PFSK-1 (cell line): Measurements from ENCODE around the gene MRS2. TPM values are rescaled to one million over a fixed set of nuclear protein-coding genes. Genes with fewer than 3 reads are reported as not detected.

ENCODE experiments used
- FOXP2 ChIP-seq: optimal IDR thresholded peaks from 2 replicates; pipeline ENCODE3; 2011; ENCODE audit warnings: borderline replicate concordance, control low read depth, inconsistent platforms; ENCODE audit not compliant: insufficient read depth; ENCODE audit errors: extremely low read length, extremely low read depth
- POLR2AphosphoS5 ChIP-seq: IDR thresholded peaks from 2 replicates; pipeline ENCODE4 v1.6.1; 2012; ENCODE audit warnings: low read depth, mild to moderate bottlenecking, control low read depth, low read length, moderate library complexity
- SIN3A ChIP-seq: IDR thresholded peaks from 2 replicates; pipeline ENCODE4 v1.6.1; 2012; ENCODE audit warnings: mild to moderate bottlenecking, low read length, moderate library complexity, borderline replicate concordance; ENCODE audit not compliant: insufficient read depth
- TAF1 ChIP-seq: IDR thresholded peaks from 2 replicates; pipeline ENCODE4 v1.6.1; 2012; ENCODE audit warnings: low read length, control low read depth, borderline replicate concordance; ENCODE audit not compliant: insufficient read depth
- polyA plus RNA-seq: library from polyadenylated mRNA; unstranded; fragments of >200 nt; gene quantifications from one replicate; pipeline ENCODE4 v1.2.1, GENCODE V29; 2012; ENCODE audit warnings: low read depth, missing spikeins; ENCODE audit not compliant: insufficient read length
- TF ChIP-seq, protein P1 (sequence below), 2 experiments: IDR thresholded peaks; 2 replicates each; pipeline versions ENCODE4 v1.6.1 to v1.8.0; 2011 to 2012; ENCODE audit warnings: low read depth in 2 of 2, low read length in 2 of 2, control low read depth in 1 of 2, inconsistent platforms in 1 of 2, mild to moderate bottlenecking in 1 of 2, moderate library complexity in 1 of 2; ENCODE audit not compliant: insufficient read depth in 1 of 2

The MRS2 gene
- 28.1 TPM for polyA plus RNA-seq

GRCh38 chr6:24402697-24403500 lies at the start of gene MRS2:
Gene MRS2, plus strand, starts transcription at chr6:24402936. Its CDS starts 111 bp downstream, at chr6:24403047.
- TF ChIP-seq, protein P1, sequence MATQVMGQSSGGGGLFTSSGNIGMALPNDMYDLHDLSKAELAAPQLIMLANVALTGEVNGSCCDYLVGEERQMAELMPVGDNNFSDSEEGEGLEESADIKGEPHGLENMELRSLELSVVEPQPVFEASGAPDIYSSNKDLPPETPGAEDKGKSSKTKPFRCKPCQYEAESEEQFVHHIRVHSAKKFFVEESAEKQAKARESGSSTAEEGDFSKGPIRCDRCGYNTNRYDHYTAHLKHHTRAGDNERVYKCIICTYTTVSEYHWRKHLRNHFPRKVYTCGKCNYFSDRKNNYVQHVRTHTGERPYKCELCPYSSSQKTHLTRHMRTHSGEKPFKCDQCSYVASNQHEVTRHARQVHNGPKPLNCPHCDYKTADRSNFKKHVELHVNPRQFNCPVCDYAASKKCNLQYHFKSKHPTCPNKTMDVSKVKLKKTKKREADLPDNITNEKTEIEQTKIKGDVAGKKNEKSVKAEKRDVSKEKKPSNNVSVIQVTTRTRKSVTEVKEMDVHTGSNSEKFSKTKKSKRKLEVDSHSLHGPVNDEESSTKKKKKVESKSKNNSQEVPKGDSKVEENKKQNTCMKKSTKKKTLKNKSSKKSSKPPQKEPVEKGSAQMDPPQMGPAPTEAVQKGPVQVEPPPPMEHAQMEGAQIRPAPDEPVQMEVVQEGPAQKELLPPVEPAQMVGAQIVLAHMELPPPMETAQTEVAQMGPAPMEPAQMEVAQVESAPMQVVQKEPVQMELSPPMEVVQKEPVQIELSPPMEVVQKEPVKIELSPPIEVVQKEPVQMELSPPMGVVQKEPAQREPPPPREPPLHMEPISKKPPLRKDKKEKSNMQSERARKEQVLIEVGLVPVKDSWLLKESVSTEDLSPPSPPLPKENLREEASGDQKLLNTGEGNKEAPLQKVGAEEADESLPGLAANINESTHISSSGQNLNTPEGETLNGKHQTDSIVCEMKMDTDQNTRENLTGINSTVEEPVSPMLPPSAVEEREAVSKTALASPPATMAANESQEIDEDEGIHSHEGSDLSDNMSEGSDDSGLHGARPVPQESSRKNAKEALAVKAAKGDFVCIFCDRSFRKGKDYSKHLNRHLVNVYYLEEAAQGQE (IDR thresholded peaks at IDR 0.05; ENCODE audit: insufficient read depth in 1 of 2, low read depth in 2 of 2, low read length in 2 of 2) = no peak; a peak in 2 of 4 replicates
- TF ChIP-seq SIN3A (no peak), POLR2AphosphoS5 (peak; percentile 98), TAF1 (peak; percentile 88), FOXP2 (peak; percentile 8)

DNA sequence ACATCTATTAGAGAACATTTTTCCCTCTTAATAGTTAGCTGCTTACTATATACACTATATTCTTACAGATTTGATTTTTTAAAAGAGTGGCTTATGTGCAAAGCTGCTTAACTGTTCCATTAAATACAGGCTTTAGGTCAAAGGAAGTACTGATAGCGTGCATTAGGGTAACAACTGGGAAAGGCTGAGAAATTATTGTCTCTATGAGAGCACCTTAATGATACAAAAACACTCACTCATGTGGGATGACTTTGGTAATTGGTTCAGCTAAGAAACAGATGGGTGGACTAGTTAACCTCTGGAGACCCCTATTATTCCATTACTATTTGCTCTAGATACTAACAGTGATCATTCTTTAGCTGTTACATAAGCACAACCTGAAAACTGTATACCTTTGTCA lies 48.9 kb upstream of the MRS2 start:
- TF ChIP-seq TAF1 = no peak
- no peak for TF ChIP-seq SIN3A

- no peak for TF ChIP-seq POLR2AphosphoS5
Measured at GRCh38 chr6:24355393-24355792, 47.3 kb upstream of the MRS2 start.

GRCh38 chr6:24356310-24356973 lies 46.3 kb upstream of the MRS2 start:
- TF ChIP-seq POLR2AphosphoS5 (no peak), TAF1 (no peak), SIN3A (no peak), FOXP2 (no peak)
- TF ChIP-seq, protein P1 (IDR thresholded peaks at IDR 0.05; ENCODE audit: insufficient read depth in 1 of 2, low read depth in 2 of 2, low read length in 2 of 2) = no peak

DNA sequence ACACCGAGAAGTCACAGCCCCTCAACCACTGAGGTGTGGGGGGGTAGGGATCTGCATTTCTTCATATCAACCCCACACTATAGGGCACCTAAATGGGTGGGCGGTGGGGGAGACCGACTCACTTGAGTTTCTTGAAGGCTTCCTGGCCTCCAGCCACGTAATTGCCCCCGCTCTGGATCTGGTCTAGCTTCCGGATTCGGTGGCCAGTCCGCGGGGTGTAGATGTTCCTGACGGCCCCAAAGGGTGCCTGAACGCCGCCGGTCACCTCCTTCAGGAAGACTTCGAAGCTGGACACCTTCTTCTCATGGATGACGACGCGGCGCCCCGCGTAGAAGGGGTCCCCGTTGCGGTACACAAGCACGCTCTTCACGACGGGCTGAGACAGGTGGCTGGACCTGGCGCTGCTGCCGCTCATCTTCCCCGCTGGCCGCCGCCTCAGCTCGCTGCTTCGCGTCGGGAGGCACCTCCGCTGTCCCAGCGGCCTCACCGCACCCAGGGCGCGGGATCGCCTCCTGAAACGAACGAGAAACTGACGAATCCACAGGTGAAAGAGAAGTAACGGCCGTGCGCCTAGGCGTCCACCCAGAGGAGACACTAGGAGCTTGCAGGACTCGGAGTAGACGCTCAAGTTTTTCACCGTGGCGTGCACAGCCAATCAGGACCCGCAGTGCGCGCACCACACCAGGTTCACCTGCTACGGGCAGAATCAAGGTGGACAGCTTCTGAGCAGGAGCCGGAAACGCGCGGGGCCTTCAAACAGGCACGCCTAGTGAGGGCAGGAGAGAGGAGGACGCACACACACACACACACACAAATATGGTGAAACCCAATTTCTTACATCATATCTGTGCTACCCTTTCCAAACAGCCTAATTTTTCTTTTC lies 45.2 kb upstream of the MRS2 start, which contains the start of gene DCDC2:
Gene DCDC2 (minus strand): TSS at position 724 of the 883 bp plus-strand sequence. CDS start 309 bp downstream, at position 415.
- no peak for TF ChIP-seq FOXP2
- TF ChIP-seq, protein P1 (IDR thresholded peaks at IDR 0.05; ENCODE audit: insufficient read depth in 1 of 2, low read depth in 2 of 2, low read length in 2 of 2) = no peak
- no peak for TF ChIP-seq SIN3A
- no peak for TF ChIP-seq POLR2AphosphoS5
- TF ChIP-seq TAF1 = no peak

- TF ChIP-seq SIN3A = no peak
- TF ChIP-seq, protein P1 (IDR thresholded peaks at IDR 0.05; ENCODE audit: insufficient read depth in 1 of 2, low read depth in 2 of 2, low read length in 2 of 2) = no peak
- no peak for TF ChIP-seq TAF1
- TF ChIP-seq POLR2AphosphoS5 = no peak
Measured at GRCh38 chr6:24358219-24358821, 44.4 kb upstream of the MRS2 start.
